Measurements from ENCODE around the gene FA2H. TPM values are rescaled to one million over a fixed set of nuclear protein-coding genes. Genes with fewer than 3 reads are reported as not detected.

Gene FA2H
- total RNA-seq, 2 experiments from 2014 or later: not detected

DNA sequence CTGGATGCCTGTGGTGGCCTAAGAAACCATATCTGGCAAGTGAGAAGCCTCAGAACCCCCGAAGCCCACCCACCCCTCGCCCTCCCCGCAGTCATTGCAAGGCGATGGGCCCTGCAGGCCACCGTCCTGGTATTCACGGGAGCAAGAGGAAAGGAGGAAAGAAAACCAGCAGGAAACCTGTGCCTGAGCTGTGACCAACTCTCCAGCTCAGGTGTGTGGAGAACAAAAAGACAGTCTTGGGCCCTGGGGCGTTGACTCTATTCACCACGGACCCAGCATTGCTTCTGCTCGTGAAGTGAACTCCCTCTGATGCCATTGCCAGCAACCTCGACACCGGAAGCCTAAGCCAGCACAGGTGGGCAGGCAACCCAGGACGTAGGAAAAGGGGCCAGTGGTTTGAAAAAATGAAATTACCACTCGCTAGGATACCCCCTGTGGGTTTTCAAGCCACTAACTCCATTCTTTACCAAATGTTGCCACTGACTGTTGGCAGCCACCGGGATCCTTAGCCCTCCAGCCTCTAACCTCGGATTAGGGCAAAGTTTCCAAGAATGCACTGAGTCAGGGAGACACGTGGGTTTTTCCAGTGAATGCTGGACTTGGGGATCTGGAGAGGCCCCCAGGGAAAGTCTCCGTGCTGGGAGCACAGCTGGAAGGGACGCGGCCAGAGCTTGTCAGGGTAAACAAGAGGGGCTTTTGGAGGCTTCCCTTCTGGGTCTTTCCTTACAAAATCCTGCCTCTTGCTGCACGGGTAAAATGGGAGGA is 25.1 kb downstream of the FA2H start:
- CTCF ChIA-PET: no interaction called here
- no peaks in the 10 kb centered on the region for H3K9me3 Mint-ChIP-seq
- DNase-seq: no peak
- H3K4me3 Mint-ChIP-seq: no peak overlapping the region
- H3K27ac Mint-ChIP-seq: no peak overlapping the region
- H3K27me3 Mint-ChIP-seq: peaks cover 7% of the 10 kb centered on the region
- intact Hi-C loops (cut with micrococcal nuclease): no loop called here
- TF ChIP-seq, protein P1, sequence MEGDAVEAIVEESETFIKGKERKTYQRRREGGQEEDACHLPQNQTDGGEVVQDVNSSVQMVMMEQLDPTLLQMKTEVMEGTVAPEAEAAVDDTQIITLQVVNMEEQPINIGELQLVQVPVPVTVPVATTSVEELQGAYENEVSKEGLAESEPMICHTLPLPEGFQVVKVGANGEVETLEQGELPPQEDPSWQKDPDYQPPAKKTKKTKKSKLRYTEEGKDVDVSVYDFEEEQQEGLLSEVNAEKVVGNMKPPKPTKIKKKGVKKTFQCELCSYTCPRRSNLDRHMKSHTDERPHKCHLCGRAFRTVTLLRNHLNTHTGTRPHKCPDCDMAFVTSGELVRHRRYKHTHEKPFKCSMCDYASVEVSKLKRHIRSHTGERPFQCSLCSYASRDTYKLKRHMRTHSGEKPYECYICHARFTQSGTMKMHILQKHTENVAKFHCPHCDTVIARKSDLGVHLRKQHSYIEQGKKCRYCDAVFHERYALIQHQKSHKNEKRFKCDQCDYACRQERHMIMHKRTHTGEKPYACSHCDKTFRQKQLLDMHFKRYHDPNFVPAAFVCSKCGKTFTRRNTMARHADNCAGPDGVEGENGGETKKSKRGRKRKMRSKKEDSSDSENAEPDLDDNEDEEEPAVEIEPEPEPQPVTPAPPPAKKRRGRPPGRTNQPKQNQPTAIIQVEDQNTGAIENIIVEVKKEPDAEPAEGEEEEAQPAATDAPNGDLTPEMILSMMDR (IDR thresholded peaks at IDR 0.05): no peak
- POLR2A ChIA-PET: no interaction called here
- H3K36me3 Mint-ChIP-seq (ENCODE audit: low read depth): no peaks in the 10 kb centered on the region
- no peak for ATAC-seq
- H3K4me1 Mint-ChIP-seq (ENCODE audit: low read depth): no peaks in the 10 kb centered on the region

DNA sequence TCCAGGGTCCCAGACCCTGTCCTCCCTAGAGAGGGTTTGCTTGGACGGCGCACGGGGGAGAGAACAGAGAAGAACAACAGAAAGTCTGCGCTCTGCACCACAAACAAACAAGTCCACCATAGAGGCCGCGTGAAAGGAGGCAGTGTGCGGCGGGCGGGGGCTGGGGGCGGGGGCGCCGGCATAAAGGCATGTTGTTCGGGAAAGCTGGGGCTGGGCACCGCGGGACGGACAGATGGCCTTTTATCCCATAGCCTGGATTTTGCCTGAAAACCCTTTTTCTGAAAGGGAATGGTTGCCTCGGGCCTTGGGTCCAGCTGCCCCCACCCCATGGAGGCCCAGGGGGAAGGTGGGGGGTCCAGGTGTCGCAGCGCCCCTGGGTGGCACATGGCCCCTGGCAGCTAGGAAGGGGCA is 26.0 kb downstream of the FA2H start:
- ChIA-PET CTCF (no interaction called here), POLR2A (no interaction called here)
- no peak overlapping the region for H3K4me3 Mint-ChIP-seq
- no peaks in the 10 kb centered on the region for H3K36me3 Mint-ChIP-seq (ENCODE audit: low read depth)
- no peak overlapping the region for H3K27ac Mint-ChIP-seq
- intact Hi-C loops (cut with micrococcal nuclease): no loop called here
- no peaks in the 10 kb centered on the region for H3K9me3 Mint-ChIP-seq
- no peak for DNase-seq
- no peaks in the 10 kb centered on the region for H3K4me1 Mint-ChIP-seq (ENCODE audit: low read depth)
- TF ChIP-seq, protein P1 (IDR thresholded peaks at IDR 0.05): no peak
- no peak for ATAC-seq
- peaks cover 6% of the 10 kb centered on the region for H3K27me3 Mint-ChIP-seq

DNA sequence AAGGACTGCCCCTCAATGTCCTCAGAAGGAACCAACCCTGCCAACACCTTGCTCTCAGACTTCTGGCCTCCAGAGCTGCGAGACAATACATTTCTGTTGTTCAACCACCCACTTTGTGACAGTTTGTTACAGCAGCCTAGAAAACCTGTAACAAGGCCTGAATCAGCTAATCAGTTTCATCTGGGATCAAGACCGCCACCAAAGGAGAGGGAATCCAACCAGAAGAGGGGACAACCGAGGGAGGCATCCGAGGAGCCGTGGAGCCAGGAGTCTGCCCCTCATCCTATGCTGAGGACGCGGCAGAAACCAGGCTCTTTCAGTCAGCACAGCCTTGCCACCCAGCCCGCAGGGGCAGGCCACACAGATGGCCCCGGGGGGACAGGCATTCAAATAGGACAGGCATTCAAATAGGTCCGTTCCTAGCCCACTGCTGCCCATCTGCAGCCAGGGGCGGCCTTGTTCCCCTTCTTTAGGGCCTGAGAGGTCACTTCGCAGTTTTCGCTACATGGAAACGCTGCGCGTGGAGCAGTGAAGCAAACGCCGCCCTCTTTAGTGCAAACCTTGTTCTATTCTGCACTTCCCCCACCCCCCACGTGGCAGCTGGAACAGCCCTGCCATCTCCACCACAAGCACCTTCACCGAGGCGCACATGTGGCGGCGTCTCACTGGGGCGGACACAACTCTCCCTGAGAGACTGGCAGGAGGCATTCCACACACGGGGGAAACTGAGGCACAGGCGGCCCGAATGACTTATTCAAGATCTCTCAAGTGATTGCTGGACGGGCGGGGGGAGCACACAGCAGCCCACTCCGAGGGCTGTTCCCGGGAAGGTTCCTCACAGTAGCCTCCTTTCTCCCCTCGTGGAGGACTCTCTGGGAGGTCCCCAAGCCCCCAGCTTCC is 26.7 kb downstream of the FA2H start:
- Mint-ChIP-seq H3K4me3 (no peak overlapping the region), H3K9me3 (no peaks in the 10 kb centered on the region), H3K27ac (no peak overlapping the region), H3K4me1 (ENCODE audit: low read depth) (no peaks in the 10 kb centered on the region), H3K36me3 (ENCODE audit: low read depth) (no peaks in the 10 kb centered on the region), H3K27me3 (peaks cover 6% of the 10 kb centered on the region)
- no peak for DNase-seq
- POLR2A ChIA-PET: no interaction called here
- intact Hi-C loops (cut with micrococcal nuclease): no loop called here
- ATAC-seq: no peak
- CTCF ChIA-PET: no interaction called here
- TF ChIP-seq, protein P1 (IDR thresholded peaks at IDR 0.05): no peak

DNA sequence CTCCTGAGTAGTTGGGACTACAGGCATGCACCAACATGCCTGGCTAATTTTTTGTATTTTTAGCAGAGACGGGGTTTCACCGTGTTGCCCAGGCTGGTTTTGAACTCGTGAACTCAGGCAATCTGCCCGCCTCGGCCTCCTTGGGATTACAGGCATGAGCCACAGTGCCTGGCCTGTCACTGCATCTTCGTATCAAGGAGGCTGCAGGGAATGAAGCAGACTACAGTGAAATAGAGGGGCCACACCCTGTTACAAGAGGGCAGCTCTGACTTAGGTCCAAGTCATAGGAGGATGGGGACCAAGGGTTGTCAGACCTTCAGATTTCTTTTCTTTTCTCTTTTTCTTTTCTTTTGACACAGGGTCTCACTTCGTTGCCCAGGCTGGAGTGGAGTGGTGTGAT is 28.7 kb downstream of the FA2H start:
- ATAC-seq (no peak), DNase-seq (no peak)
- POLR2A ChIA-PET: no interaction called here

More for the DNA sequence above, 28.7 kb downstream of the FA2H start:
- intact Hi-C loops (cut with micrococcal nuclease): no loop called here
- no peak overlapping the region for H3K4me3 Mint-ChIP-seq
- H3K4me1 Mint-ChIP-seq (ENCODE audit: low read depth): no peaks in the 10 kb centered on the region
- H3K27me3 Mint-ChIP-seq: no peaks in the 10 kb centered on the region
- no peaks in the 10 kb centered on the region for H3K9me3 Mint-ChIP-seq
- no peaks in the 10 kb centered on the region for H3K36me3 Mint-ChIP-seq (ENCODE audit: low read depth)
- TF ChIP-seq, protein P1 (IDR thresholded peaks at IDR 0.05): no peak
- no peak overlapping the region for H3K27ac Mint-ChIP-seq
- CTCF ChIA-PET: no interaction called here

Data from activated CD8-positive, alpha-beta T cell treated with anti-CD3 and anti-CD28 coated beads for 36 hours (primary cell).